GM12874 (cell line): ENCODE data around the gene KIFC3.

Source experiments
- CTCF ChIP-seq: IDR thresholded peaks from 2 replicates; pipeline ENCODE4 v1.5.1; 2011; ENCODE audit warnings: low read depth, mild to moderate bottlenecking, control low read depth, low read length, moderate library complexity; ENCODE audit not compliant: insufficient read depth

KIFC3 gene

GRCh38 chr16:57799600-57800199 lies 2.6 kb downstream of the KIFC3 start:
- TF ChIP-seq CTCF: no peak

GRCh38 chr16:57798953-57799599 lies 3.2 kb downstream of the KIFC3 start:
- no peak for TF ChIP-seq CTCF

- no peak for TF ChIP-seq CTCF
These were observed 4.0 kb downstream of the KIFC3 start for GRCh38 chr16:57798267-57798810.

GRCh38 chr16:57797526-57798266 lies 4.6 kb downstream of the KIFC3 start:
- no peak for TF ChIP-seq CTCF

- TF ChIP-seq CTCF: no peak
These were observed 5.1 kb downstream of the KIFC3 start for GRCh38 chr16:57797216-57797525.

GRCh38 chr16:57795431-57795878 lies 6.8 kb downstream of the KIFC3 start:
- TF ChIP-seq CTCF: peak; percentile 65

- no peak for TF ChIP-seq CTCF
These were observed 7.4 kb downstream of the KIFC3 start for GRCh38 chr16:57794849-57795430.
